Astrocyte (in vitro differentiated cells and primary cell): Measurements from ENCODE around the gene CELF4.

Experiments used
- EZH2 ChIP-seq: IDR thresholded peaks from 2 replicates; pipeline ENCODE4 v1.6.1; 2012; ENCODE audit warnings: mild to moderate bottlenecking, low read length, inconsistent platforms; ENCODE audit not compliant: insufficient read depth
- TF ChIP-seq, protein P1 (sequence below): IDR thresholded peaks from 2 replicates; pipeline ENCODE4 v1.5.1; 2011; ENCODE audit warnings: low read depth, mild to moderate bottlenecking, inconsistent platforms, low read length, moderate library complexity; ENCODE audit not compliant: insufficient read depth

DNA sequence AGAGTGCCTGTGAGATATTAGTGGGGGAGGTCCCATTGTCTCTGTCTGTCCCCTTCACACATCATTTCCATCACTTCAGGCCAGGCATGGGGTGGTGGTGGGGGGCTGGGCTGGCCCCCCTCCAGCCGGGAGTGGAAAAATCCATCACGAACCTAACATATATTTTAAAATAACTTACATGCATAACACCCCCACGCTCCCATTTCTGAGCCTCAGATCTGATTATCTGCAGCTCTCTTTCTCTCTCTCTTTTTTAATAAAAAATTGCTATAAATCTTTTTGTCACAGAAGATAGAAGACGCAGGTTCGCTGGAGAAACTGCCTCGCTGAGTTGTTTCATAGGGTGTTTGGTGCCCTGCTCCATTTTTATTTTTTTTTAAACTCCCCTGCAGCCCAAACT lies 159.8 kb downstream of the CELF4 start:
- no peak for TF ChIP-seq EZH2
- TF ChIP-seq, protein P1, sequence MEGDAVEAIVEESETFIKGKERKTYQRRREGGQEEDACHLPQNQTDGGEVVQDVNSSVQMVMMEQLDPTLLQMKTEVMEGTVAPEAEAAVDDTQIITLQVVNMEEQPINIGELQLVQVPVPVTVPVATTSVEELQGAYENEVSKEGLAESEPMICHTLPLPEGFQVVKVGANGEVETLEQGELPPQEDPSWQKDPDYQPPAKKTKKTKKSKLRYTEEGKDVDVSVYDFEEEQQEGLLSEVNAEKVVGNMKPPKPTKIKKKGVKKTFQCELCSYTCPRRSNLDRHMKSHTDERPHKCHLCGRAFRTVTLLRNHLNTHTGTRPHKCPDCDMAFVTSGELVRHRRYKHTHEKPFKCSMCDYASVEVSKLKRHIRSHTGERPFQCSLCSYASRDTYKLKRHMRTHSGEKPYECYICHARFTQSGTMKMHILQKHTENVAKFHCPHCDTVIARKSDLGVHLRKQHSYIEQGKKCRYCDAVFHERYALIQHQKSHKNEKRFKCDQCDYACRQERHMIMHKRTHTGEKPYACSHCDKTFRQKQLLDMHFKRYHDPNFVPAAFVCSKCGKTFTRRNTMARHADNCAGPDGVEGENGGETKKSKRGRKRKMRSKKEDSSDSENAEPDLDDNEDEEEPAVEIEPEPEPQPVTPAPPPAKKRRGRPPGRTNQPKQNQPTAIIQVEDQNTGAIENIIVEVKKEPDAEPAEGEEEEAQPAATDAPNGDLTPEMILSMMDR, result no peak
